Nephron (organoid): ENCODE measurements around the gene CELF2.
"Not testable (repeated sequence)": the region's sequence is repeated elsewhere in the genome, so short reads cannot be mapped to it uniquely, and the experiment has no call there.

Experiments used
- H3K27ac Mint-ChIP-seq, 3 experiments: 2 replicates each; pipeline ENCODE4 v1.8.0; 2020; ENCODE audit warnings: mixed read lengths in 3 of 3, mild to moderate bottlenecking in 2 of 3, moderate library complexity in 1 of 3
- H3K27me3 Mint-ChIP-seq: 2 replicates; pipeline ENCODE4 v1.8.0; 2021; ENCODE audit warnings: low read depth, mild to moderate bottlenecking, moderate library complexity, mixed read lengths
- H3K36me3 Mint-ChIP-seq: 2 replicates; pipeline ENCODE4 v1.8.0; 2020; ENCODE audit warnings: low read depth, mixed read lengths
- H3K4me1 Mint-ChIP-seq: 2 replicates; pipeline ENCODE4 v1.8.0; 2020; ENCODE audit warnings: mixed read lengths
- H3K4me3 Mint-ChIP-seq, 3 experiments: 2 replicates each; pipeline ENCODE4 v1.8.0; 2020; ENCODE audit warnings: mild to moderate bottlenecking in 3 of 3, mixed read lengths in 3 of 3, moderate library complexity in 2 of 3
- H3K9me3 Mint-ChIP-seq: 2 replicates; pipeline ENCODE4 v1.8.0; 2020; ENCODE audit warnings: mixed read lengths
- TF ChIP-seq, protein P1 (sequence below), 3 experiments: fragments of 200-600 bp; sonication (generic); IDR thresholded peaks; one replicate each; pipeline ENCODE4 v1.5.0; 2021; ENCODE audit warnings: antibody characterized with exemption in 3 of 3; ENCODE audit not compliant: unreplicated experiment in 3 of 3

Gene CELF2

DNA sequence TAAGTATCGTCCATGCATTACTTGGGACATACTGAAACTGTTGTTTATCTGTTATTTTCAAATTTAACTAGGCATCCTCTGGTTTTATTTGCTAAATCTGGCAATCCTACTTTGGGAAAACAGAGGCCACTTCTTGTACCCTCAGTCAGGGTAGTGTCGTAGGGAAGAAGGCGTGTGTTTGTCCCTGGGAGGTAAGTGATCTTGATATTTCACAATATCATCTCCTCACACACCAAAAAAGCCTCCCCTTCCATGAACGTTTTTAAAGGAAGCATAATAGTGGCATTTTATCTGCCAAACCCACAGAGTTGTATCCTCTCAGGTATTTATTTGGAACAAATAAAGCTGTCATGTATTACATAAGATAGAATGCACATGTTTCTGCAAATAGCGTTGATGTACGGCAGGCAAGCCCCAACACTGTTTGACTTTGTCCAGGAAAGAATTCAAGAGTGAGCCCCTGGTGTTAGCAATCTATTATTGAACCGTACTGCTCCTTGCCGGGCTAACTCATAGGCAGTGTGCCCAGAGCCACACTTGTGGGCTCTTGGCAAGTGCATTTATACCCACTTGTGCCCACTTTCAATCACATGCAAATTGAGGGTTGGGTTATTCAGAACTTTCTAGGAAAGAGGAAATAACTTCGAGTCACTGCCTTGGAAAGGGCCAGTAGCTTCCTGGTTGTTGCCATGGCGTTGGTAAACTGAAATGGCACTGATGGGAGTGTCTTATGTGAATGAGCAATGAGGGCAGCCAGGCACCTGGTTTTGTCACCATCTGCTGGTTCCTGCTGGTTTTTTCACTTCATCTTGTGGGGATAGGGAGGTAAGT is 327.8 kb downstream of the CELF2 start:
- Mint-ChIP-seq H3K4me1 (no peaks in the 10 kb centered on the region), H3K27me3 (no peaks in the 10 kb centered on the region), H3K4me3 (no peak overlapping the region), H3K36me3 (no peaks in the 10 kb centered on the region), H3K27ac (no peak overlapping the region), H3K9me3 (peaks cover 8% of the 10 kb centered on the region)
- TF ChIP-seq, protein P1, sequence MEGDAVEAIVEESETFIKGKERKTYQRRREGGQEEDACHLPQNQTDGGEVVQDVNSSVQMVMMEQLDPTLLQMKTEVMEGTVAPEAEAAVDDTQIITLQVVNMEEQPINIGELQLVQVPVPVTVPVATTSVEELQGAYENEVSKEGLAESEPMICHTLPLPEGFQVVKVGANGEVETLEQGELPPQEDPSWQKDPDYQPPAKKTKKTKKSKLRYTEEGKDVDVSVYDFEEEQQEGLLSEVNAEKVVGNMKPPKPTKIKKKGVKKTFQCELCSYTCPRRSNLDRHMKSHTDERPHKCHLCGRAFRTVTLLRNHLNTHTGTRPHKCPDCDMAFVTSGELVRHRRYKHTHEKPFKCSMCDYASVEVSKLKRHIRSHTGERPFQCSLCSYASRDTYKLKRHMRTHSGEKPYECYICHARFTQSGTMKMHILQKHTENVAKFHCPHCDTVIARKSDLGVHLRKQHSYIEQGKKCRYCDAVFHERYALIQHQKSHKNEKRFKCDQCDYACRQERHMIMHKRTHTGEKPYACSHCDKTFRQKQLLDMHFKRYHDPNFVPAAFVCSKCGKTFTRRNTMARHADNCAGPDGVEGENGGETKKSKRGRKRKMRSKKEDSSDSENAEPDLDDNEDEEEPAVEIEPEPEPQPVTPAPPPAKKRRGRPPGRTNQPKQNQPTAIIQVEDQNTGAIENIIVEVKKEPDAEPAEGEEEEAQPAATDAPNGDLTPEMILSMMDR (IDR thresholded peaks at IDR 0.05; ENCODE audit: unreplicated experiment in 3 of 3), result no peak

DNA sequence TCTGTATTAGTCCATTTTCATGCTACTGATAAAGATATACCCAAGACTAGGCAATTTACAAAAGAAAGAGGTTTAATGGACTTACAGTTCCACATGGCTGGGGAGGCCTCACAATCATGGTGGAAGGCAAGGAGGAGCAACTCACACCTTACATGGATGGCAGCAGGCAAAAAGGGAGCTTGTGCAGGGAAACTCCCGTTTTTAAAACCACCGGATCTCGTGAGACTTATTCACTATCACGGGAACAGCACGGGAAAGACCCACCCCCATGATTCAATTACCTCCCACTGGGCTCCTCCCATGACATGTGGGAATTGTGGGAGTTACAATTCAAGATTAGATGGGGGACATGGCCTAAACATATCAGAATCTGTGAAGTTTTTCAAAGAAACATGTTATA is 329.9 kb downstream of the CELF2 start:
- H3K9me3 Mint-ChIP-seq, result peaks cover 12% of the 10 kb centered on the region
- H3K4me1 Mint-ChIP-seq, H3K36me3 Mint-ChIP-seq, H3K27me3 Mint-ChIP-seq, H3K27ac Mint-ChIP-seq, H3K4me3 Mint-ChIP-seq: not testable (repeated sequence)

DNA sequence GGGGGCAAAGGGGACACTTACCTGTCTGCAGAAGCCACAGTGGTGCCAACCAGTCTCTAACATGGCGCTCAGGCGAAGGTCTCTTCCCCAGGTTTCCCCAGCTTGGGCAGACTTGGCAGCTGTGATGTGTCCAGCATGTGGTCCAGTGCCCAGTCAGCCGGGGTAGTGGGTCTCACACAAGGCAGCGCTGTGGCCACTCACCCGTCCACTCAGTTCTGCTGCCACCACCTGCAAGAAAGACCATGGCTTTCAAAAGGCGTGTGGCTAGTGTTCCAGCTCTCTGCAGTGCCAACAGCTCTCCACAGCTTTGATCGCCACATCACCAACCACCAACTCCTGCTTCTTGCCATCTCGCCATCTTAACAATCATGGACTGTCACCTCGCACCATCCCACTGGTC is 334.1 kb downstream of the CELF2 start:
- TF ChIP-seq, protein P1 (IDR thresholded peaks at IDR 0.05; ENCODE audit: unreplicated experiment in 3 of 3), result no peak
- Mint-ChIP-seq H3K4me1 (peaks cover 5% of the 10 kb centered on the region), H3K36me3 (no peaks in the 10 kb centered on the region), H3K4me3 (no peak overlapping the region), H3K27ac (no peak overlapping the region), H3K27me3 (peaks cover 10% of the 10 kb centered on the region), H3K9me3 (peaks cover 12% of the 10 kb centered on the region)

DNA sequence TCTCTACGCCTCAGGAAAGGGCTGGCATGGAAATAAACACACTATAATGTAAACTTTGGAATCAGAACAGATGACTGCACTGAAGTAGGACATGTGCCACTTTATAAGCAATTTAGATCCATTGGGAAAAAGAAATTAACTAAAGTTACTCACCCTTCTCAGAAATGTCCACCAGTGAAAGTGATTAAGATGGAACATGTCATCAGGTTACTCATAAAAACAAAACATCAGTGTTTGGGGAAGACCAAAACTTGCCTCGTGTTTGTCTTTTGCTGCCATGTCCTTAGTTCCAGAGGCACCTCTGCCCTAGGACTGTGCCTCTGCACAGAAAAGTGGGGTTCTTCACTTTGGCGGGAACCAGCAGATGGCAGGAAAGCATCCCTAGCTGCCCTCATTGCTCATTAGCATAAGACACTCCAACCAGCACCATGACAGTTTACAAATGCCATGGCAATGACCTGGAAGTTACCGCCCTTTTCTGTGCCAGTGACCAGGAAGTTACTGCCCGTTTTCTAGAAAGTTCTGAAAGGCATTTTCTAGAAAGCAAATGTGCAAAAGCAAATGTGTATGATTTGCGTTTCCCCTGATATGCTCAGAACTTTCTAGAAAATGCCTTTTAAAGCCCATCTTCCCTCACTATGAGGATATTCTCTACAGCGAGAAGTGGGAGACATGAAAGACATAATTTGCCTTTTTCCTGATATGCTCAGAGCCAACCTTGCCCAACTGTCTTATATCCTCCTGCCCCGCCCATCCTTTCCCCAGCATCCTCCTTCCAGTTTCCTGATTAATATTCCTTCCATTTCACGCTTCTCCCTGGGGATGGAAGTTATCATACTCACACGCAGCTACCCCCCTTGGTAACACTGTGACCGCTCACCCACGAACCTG is 335.6 kb downstream of the CELF2 start:
- Mint-ChIP-seq H3K36me3 (no peaks in the 10 kb centered on the region), H3K4me3 (no peak overlapping the region), H3K4me1 (peaks cover 15% of the 10 kb centered on the region), H3K9me3 (peaks cover 8% of the 10 kb centered on the region), H3K27me3 (peaks cover 10% of the 10 kb centered on the region), H3K27ac (no peak overlapping the region)
- TF ChIP-seq, protein P1 (IDR thresholded peaks at IDR 0.05; ENCODE audit: unreplicated experiment in 3 of 3), result no peak

DNA sequence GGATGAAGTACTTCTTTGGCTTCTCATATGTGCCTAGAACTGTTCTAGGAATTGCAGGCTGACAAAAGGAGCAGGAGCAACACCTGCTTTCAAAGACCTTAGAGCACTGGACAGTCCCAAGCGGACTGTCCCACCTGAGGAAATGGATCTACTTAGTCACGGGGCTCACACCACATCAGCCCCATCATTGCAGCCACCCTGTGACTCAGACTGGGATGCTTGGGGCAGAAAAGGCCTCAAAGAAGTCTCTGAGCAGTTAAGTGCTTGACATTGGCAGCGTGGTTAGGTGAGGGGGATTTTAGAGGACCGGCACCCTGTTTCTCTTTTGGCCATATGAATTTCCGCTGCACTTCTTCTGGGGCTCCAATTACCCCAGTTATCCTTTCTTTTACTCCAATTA is 337.2 kb downstream of the CELF2 start:
- TF ChIP-seq, protein P1 (IDR thresholded peaks at IDR 0.05; ENCODE audit: unreplicated experiment in 3 of 3), result no peak
- no peaks in the 10 kb centered on the region for H3K36me3 Mint-ChIP-seq
- peaks cover 14% of the 10 kb centered on the region for H3K27me3 Mint-ChIP-seq
- peaks cover 11% of the 10 kb centered on the region for H3K9me3 Mint-ChIP-seq
- H3K4me3 Mint-ChIP-seq, result no peak overlapping the region
- no peak overlapping the region for H3K27ac Mint-ChIP-seq
- H3K4me1 Mint-ChIP-seq, result peaks cover 20% of the 10 kb centered on the region

DNA sequence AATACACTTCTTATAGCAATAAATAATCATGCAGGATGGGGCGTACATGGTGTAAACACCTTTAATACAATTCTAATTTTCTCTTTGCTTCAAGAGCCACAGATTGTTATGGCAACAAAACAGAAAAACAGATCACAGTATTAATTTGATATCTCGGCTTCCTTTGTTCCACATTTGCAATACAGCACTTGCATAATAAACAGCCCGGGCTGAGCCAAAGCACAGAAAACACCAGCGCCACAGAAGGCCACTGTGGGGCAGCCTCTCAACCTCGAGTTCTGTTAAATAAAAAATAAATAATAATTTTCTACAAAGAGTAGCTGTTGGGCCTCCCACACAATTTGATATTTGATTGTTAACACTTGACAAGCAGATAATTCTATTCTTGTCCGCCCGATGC is 337.9 kb downstream of the CELF2 start:
- H3K27ac Mint-ChIP-seq, result no peak overlapping the region
- no peaks in the 10 kb centered on the region for H3K36me3 Mint-ChIP-seq
- peaks cover 14% of the 10 kb centered on the region for H3K27me3 Mint-ChIP-seq
- no peak overlapping the region for H3K4me3 Mint-ChIP-seq
- peaks cover 11% of the 10 kb centered on the region for H3K9me3 Mint-ChIP-seq
- TF ChIP-seq, protein P1 (IDR thresholded peaks at IDR 0.05; ENCODE audit: unreplicated experiment in 3 of 3), result no peak
- H3K4me1 Mint-ChIP-seq, result peaks cover 27% of the 10 kb centered on the region
